Endothelial cell of umbilical vein (primary cell): ENCODE data around the gene METRN. TPM values are rescaled to one million over a fixed set of nuclear protein-coding genes. Genes with fewer than 3 reads are reported as not detected.

ENCODE experiments used
- BruUV-seq: library from RNA; stranded (reverse); fragments of 400-500 nt; replicated peaks from 2 replicates; lab custom pipeline; 2021; lab: Mats Ljungman, UMichigan
- CTCF ChIA-PET: fragments of 300-600, 350-600 bp; sonication (Branson Sonifier 250); formaldehyde crosslinking; loops from one replicate; lab custom pipeline; 2021; ENCODE audit warnings: antibody characterized with exemption, inconsistent platforms; lab: Charles Lee
- POLR2A ChIA-PET: fragments of 300-600, 350-600 bp; sonication (Branson Sonifier 250); formaldehyde crosslinking; loops from one replicate; lab custom pipeline; 2021; ENCODE audit warnings: antibody characterized with exemption, inconsistent platforms; lab: Charles Lee
- DNase-seq: peaks from one replicate; pipeline ENCODE4 v3.0.0-alpha.2; 2011; ENCODE audit warnings: low read depth, low spot score
- FAIRE-seq: peaks from 2 replicates; lab custom pipeline; 2011; peaks lifted over from hg19 to GRCh38; lab: Jason Lieb, UNC
- H2AFZ ChIP-seq: 2 replicates; pipeline ENCODE4 v1.6.0; 2012; ENCODE audit warnings: low read depth, low read length, control low read depth, inconsistent platforms
- H3K27ac ChIP-seq: 2 replicates; pipeline ENCODE4 v1.5.1; 2011; ENCODE audit warnings: low read depth, mild to moderate bottlenecking, control low read depth, low read length, moderate library complexity; ENCODE audit not compliant: insufficient read depth
- H3K27me3 ChIP-seq, 2 experiments: 2 replicates each; pipeline versions ENCODE4 v1.6.0 to v1.6.1; 2011; ENCODE audit warnings: low read length in 2 of 2, mixed read lengths in 1 of 2; ENCODE audit not compliant: control insufficient read depth in 2 of 2, insufficient read depth in 2 of 2
- H3K36me3 ChIP-seq, 2 experiments: 2 replicates in 1 of 2; 3 replicates in 1 of 2; pipeline ENCODE4 v1.5.1; 2011; ENCODE audit warnings: low read length in 2 of 2, mild to moderate bottlenecking in 1 of 2, moderate library complexity in 1 of 2; ENCODE audit not compliant: control insufficient read depth in 2 of 2, insufficient read depth in 2 of 2; ENCODE audit errors: extremely low read depth in 1 of 2
- H3K4me1 ChIP-seq: 3 replicates; pipeline ENCODE4 v1.5.1; 2011; ENCODE audit warnings: mild to moderate bottlenecking, low read length; ENCODE audit not compliant: control insufficient read depth, insufficient read depth; ENCODE audit errors: extremely low read depth
- H3K4me2 ChIP-seq: 2 replicates; pipeline ENCODE4 v1.6.1; 2011; ENCODE audit warnings: low read length, control low read depth, mixed read lengths; ENCODE audit not compliant: insufficient read depth
- H3K4me3 ChIP-seq, 3 experiments: fragments of 200-600 bp in 1 of 3; sonication (generic), shearing (Covaris generic) in 1 of 3; replicated peaks in 1 of 3; 2 replicates each; pipeline ENCODE4 v1.5.1; 2011 to 2016; ENCODE audit warnings: control low read depth in 3 of 3, low read length in 3 of 3, mild to moderate bottlenecking in 2 of 3, inconsistent platforms in 1 of 3, low read depth in 1 of 3, moderate library complexity in 1 of 3; ENCODE audit not compliant: insufficient read depth in 1 of 3
- H3K79me2 ChIP-seq: 2 replicates; pipeline ENCODE4 v1.6.0; 2012; ENCODE audit warnings: low read length, inconsistent platforms; ENCODE audit not compliant: control insufficient read depth, insufficient read depth
- H3K9ac ChIP-seq: replicated peaks from 2 replicates; pipeline ENCODE3; 2011; ENCODE audit warnings: low read length, control low read depth; ENCODE audit not compliant: insufficient read depth; ENCODE audit errors: extremely low read depth
- H3K9me1 ChIP-seq: replicated peaks from 3 replicates; pipeline ENCODE4 v1.6.0; 2011; ENCODE audit warnings: mild to moderate bottlenecking, low read length; ENCODE audit not compliant: control insufficient read depth, insufficient read depth; ENCODE audit errors: extremely low read depth
- H3K9me3 ChIP-seq: replicated peaks from 2 replicates; pipeline ENCODE4 v1.5.1; 2012; ENCODE audit warnings: low read length, inconsistent platforms; ENCODE audit not compliant: control insufficient read depth, insufficient read depth
- H4K20me1 ChIP-seq: replicated peaks from 2 replicates; pipeline ENCODE3; 2011; ENCODE audit warnings: mild to moderate bottlenecking, low read length; ENCODE audit not compliant: control insufficient read depth, insufficient read depth; ENCODE audit errors: extremely low read depth
- EZH2 ChIP-seq: IDR thresholded peaks from 2 replicates; pipeline ENCODE4 v1.6.1; 2012; ENCODE audit warnings: borderline replicate concordance, low read depth, mild to moderate bottlenecking, moderate library complexity, low read length, inconsistent platforms; ENCODE audit not compliant: severe bottlenecking
- FOS ChIP-seq: IDR thresholded peaks from 2 replicates; pipeline ENCODE4 v1.6.1; 2011; ENCODE audit warnings: mild to moderate bottlenecking, low read length, moderate library complexity, borderline replicate concordance; ENCODE audit not compliant: insufficient read depth
- GATA2 ChIP-seq: IDR thresholded peaks from 2 replicates; pipeline ENCODE4 v1.7.0; 2011; ENCODE audit warnings: low read depth, mild to moderate bottlenecking, moderate library complexity, mixed read lengths, low read length; ENCODE audit not compliant: insufficient read length, insufficient read depth
- JUN ChIP-seq: IDR thresholded peaks from 2 replicates; pipeline ENCODE4 v1.6.1; 2011; ENCODE audit warnings: borderline replicate concordance, low read depth; ENCODE audit not compliant: insufficient read length, insufficient read depth
- MYC ChIP-seq: IDR thresholded peaks from one replicate; pipeline ENCODE4 v1.6.1; 2011; ENCODE audit warnings: mild to moderate bottlenecking, low read depth, low read length
- POLR2A ChIP-seq: IDR thresholded peaks from 2 replicates; pipeline ENCODE4 v1.6.1; 2012; ENCODE audit warnings: low read depth, mild to moderate bottlenecking, control low read depth, low read length
- POLR2AphosphoS5 ChIP-seq: IDR thresholded peaks from 2 replicates; pipeline ENCODE4 v1.6.1; 2012; ENCODE audit warnings: low read depth, mild to moderate bottlenecking, control low read depth, low read length, moderate library complexity; ENCODE audit not compliant: insufficient read depth
- dilution Hi-C: fragments of 300-500 bp; cut with MboI; formaldehyde crosslinking; loops from one replicate; pipeline ENCODE4 v1.15.0; 2019; ENCODE audit warnings: low sequenced_read_pairs; ENCODE audit not compliant: extremely low pct_ligation_motif_present
- intact Hi-C: fragments of 100-400 bp; cut with micrococcal nuclease; formaldehyde crosslinking; loops from one replicate; pipeline ENCODE4 v1.10.0; 2022
- polyA plus RNA-seq, 4 experiments: library from polyadenylated mRNA; depleted of rRNA in 3 of 4; stranded (reverse) in 3 of 4; unstranded in 1 of 4; fragments of >200 nt; gene quantifications; 2 replicates each; pipeline versions ENCODE4 v1.2.1 to v1.2.3, GENCODE V29; 2011 to 2012; ENCODE audit warnings: missing spikeins in 1 of 4
- total RNA-seq: library from RNA; stranded (reverse); gene quantifications from 2 replicates; pipeline ENCODE4 v1.2.3, GENCODE V29; 2021
- TF ChIP-seq, protein P1 (sequence below): IDR thresholded peaks from 2 replicates; pipeline ENCODE4 v1.6.1; 2011; ENCODE audit not compliant: insufficient read depth, insufficient read length
- TF ChIP-seq, protein P2 (sequence below), 2 donors: IDR thresholded peaks; 1 replicate in 1 of 2; 2 replicates in 1 of 2; pipeline ENCODE4 v1.5.1; 2011; ENCODE audit warnings: low read length in 2 of 2, mild to moderate bottlenecking in 2 of 2, moderate library complexity in 2 of 2, control low read depth in 1 of 2, inconsistent platforms in 1 of 2, low read depth in 1 of 2; ENCODE audit not compliant: insufficient read depth in 1 of 2; ENCODE audit errors: extremely low read depth in 1 of 2

METRN gene
- total and polyA plus RNA-seq, 2 donors (not counting 3 experiments of a cell fraction or from before 2014, with no cell fraction given), result 10.0 to 16.1 TPM

DNA sequence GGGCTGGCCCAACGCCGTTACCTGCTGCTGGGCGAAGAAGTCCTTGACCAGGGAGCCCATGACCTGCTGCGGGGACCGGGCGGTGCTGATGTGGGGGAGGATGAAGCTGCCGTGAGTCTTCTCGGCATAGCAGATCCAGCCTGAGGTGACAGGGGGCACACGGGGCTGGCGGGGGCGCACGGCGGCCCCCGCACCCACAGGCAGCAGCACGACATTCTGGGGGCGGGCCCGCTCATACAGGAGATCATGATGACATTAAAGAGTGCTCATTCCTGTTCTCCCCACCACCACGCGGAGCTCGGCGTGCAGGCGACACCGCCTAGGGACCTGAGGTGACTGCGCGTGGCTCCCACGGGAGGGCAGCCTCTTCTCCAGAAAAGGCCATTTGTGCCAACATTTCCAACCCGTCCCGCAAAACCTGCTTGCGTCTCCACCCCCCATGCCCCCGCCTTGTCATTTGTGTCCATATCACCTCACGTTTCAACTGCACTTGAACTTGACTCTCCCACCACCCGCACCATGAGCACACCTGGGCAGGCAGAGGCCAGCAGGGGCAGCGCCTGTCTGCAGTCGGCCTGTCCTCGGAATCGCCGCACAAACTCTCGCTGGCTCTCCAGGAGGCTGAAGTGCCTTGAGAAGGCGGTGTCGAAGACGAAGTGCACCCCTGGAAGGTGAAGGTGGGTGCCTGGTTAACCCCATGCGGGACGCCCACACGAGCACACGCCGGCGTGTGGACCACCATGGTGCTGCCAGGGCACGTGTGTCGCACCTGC, 19.5 kb downstream of the METRN start:
- Histone ChIP-seq H3K9ac (no peak overlapping the region), H3K9me1 (no peaks in the 10 kb centered on the region), H2AFZ (no peak overlapping the region), H3K9me3 (no peaks in the 10 kb centered on the region), H4K20me1 (no peaks in the 10 kb centered on the region), H3K4me3 (no peak overlapping the region), H3K79me2 (no peaks in the 10 kb centered on the region), H3K4me2 (no peak overlapping the region), H3K4me1 (no peaks in the 10 kb centered on the region), H3K36me3 (peaks cover 7 to 42% of the 10 kb centered on the region in 2 experiments), H3K27me3 (no peaks in the 10 kb centered on the region), H3K27ac (no peak overlapping the region)
- intact Hi-C loops, result no loop called here
- dilution Hi-C loops, result no loop called here
- TF ChIP-seq FOS, result no peak
- ChIA-PET CTCF (no interaction called here), POLR2A (no interaction called here)
- no peak for FAIRE-seq
- BruUV-seq, result no TSS peak
- DNase-seq, result no peak

DNA sequence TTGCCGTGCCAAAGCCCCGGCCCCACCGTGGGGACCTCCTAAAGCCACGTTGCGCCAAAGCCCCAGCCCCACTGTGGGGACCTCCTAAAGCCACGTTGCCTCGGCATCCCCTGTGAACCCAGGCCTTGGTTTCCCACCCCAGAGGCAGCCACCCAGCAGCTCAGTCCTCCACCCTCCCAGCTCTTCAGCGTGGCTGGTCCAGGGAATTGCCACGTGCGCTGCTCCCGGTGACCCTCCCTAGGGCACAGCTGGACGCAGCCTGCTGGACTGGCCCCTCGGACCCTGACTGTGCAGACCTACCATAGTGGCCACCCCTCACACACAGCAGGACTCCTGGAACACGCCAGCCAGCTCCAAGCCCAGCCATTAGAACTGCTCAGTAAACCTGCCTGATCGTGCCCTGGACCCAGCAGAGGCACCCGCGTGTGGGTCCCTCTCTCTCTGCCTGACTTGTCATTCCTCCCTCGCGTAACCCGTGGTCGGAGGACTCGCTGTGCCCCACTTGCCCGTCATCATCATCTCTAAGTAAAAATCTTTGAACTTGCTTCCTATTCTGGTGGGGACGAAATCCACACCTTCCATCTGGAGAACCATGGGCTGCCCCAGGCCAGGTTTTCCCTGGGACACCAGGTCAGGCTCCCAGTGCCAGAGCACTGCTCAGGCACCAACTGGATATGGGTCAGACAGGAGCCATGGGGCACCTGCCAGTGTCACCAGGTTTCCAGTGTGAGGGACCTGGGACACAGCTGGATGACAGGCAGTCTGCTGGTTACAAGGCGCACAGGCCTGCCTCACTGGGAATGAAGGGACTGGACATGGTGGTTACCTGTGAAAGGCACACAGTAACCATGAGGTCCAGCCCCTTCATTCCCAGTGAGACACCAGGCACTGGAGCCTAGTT, 20.3 kb downstream of the METRN start:
- FAIRE-seq, result no peak
- POLR2A ChIA-PET, result no interaction called here
- H3K9ac ChIP-seq, result no peak overlapping the region

More for the DNA sequence above, 20.3 kb downstream of the METRN start:
- CTCF ChIA-PET, result no interaction called here
- DNase-seq, result no peak
- peaks cover 4% of the 10 kb centered on the region for H3K79me2 ChIP-seq
- H3K27ac ChIP-seq, result no peak overlapping the region
- H3K4me1 ChIP-seq, result peaks cover 6% of the 10 kb centered on the region
- peaks cover 7 to 42% of the 10 kb centered on the region in 2 experiments for H3K36me3 ChIP-seq
- no peaks in the 10 kb centered on the region for H3K9me3 ChIP-seq
- no peaks in the 10 kb centered on the region for H3K27me3 ChIP-seq
- intact Hi-C loops (no loop called here), dilution Hi-C loops (no loop called here)
- no peak overlapping the region for H2AFZ ChIP-seq
- H3K4me2 ChIP-seq, result no peak overlapping the region
- H3K4me3 ChIP-seq, result no peak overlapping the region
- no peaks in the 10 kb centered on the region for H3K9me1 ChIP-seq
- no peak for TF ChIP-seq MYC
- no peak for TF ChIP-seq POLR2A
- TF ChIP-seq FOS, result no peak
- TF ChIP-seq EZH2, result no peak
- TF ChIP-seq, protein P1, sequence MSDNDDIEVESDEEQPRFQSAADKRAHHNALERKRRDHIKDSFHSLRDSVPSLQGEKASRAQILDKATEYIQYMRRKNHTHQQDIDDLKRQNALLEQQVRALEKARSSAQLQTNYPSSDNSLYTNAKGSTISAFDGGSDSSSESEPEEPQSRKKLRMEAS, result no peak
- TF ChIP-seq, protein P2, sequence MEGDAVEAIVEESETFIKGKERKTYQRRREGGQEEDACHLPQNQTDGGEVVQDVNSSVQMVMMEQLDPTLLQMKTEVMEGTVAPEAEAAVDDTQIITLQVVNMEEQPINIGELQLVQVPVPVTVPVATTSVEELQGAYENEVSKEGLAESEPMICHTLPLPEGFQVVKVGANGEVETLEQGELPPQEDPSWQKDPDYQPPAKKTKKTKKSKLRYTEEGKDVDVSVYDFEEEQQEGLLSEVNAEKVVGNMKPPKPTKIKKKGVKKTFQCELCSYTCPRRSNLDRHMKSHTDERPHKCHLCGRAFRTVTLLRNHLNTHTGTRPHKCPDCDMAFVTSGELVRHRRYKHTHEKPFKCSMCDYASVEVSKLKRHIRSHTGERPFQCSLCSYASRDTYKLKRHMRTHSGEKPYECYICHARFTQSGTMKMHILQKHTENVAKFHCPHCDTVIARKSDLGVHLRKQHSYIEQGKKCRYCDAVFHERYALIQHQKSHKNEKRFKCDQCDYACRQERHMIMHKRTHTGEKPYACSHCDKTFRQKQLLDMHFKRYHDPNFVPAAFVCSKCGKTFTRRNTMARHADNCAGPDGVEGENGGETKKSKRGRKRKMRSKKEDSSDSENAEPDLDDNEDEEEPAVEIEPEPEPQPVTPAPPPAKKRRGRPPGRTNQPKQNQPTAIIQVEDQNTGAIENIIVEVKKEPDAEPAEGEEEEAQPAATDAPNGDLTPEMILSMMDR (IDR thresholded peaks at IDR 0.05; ENCODE audit: extremely low read depth in 1 of 2, insufficient read depth in 1 of 2, low read depth in 1 of 2, low read length in 2 of 2), result no peak
- TF ChIP-seq GATA2, result no peak
- TF ChIP-seq POLR2AphosphoS5, result no peak
- no peak for TF ChIP-seq JUN
- no TSS peak for BruUV-seq
- no peaks in the 10 kb centered on the region for H4K20me1 ChIP-seq
